Stimulated activated CD4-positive, alpha-beta T cell treated with anti-CD3 and anti-CD28 coated beads, Interleukin-1b, Interleukin-23, amount 100 ng/mL, for 1 hour (primary cell): ENCODE measurements around the gene INTS2.
"Not testable (repeated sequence)": the region's sequence is repeated elsewhere in the genome, so short reads cannot be mapped to it uniquely, and the experiment has no call there.

Source experiments
- DNase-seq, 2 donors: peaks; one replicate each; pipeline ENCODE4 v3.0.0-alpha.2; 2020; ENCODE audit warnings: low read depth in 2 of 2

INTS2 gene

GRCh38 chr17:61821655-61822054 is 106.1 kb downstream of the INTS2 start:
- no peak for DNase-seq

DNA sequence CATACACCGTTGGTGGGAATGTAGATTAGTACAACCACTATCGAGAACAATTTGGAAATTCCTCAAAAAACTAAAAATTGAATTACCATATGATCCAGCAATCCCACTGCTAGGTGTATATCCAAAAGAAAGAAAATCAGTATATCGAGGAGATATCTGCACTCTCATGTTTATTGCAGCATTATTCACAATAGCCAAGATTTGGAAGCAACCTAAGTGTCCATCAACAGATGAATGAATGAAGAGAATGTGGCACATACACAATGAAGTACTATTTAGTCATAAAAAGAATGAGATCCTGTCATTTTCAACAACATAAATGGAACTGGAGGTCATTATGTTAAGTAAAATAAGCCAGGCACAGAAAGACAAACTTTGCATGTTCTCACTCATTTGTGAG is 108.5 kb downstream of the INTS2 start:
- DNase-seq: not testable (repeated sequence)

GRCh38 chr17:61818225-61818624 is 109.6 kb downstream of the INTS2 start:
- DNase-seq: no peak

DNA sequence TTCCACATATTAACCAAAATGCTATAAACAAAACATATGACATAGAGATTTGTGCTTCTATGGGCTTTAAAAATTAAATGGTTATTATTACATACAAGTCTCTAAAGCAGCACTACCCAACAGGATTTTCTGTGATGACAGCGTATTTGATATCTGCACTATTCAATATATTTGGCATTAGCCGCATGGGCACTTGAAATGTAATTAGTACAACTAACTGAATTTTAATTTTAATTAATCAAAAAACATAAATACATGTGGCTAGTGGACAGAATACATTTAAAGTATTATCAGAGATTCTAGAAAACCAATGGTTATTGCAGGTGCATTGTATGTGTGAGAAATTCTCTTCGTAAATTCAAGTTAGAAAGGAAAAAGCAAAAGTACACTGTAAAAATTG is 110.3 kb downstream of the INTS2 start:
- no peak for DNase-seq

GRCh38 chr17:61816538-61816937 is 111.2 kb downstream of the INTS2 start:
- DNase-seq: no peak

DNA sequence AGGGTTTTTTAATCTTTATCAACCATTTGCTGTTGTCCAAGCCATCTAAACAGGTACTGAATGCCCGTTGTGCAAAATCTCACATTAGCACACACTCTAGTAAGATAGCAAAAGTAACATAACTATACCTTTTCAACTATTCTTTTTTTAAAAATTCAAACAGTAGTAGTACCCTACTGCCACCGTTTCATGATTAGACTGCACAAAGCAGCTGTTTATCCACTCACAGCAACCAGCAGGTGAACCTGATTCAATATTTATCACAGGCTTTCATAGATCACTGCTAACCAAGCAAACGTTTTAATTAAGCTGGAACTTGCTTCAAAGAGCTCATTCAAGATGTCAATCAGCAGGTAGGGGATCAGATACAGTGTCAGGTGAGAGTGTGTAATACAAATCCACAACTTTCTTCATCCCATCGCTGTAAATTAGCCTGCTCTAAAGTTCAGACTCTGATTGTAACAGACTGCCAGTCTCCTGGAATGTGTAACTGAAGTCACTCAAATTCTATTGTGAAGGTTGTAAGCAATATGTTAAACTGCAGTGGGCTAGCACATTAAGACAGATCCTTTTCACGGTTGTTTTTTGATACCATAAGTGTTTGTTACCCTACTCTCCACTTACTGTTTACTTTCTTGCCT is 111.8 kb downstream of the INTS2 start:
- DNase-seq: no peak
